Measurements from ENCODE around the gene SLC39A9. TPM values are rescaled to one million over a fixed set of nuclear protein-coding genes. Genes with fewer than 3 reads are reported as not detected.

The SLC39A9 gene
- total RNA-seq, 1 donor from 2014 or later: 59.1 TPM

GRCh38 chr14:69357544-69358200 is 40.8 kb upstream of the SLC39A9 start:
- TF ChIP-seq, protein P1, sequence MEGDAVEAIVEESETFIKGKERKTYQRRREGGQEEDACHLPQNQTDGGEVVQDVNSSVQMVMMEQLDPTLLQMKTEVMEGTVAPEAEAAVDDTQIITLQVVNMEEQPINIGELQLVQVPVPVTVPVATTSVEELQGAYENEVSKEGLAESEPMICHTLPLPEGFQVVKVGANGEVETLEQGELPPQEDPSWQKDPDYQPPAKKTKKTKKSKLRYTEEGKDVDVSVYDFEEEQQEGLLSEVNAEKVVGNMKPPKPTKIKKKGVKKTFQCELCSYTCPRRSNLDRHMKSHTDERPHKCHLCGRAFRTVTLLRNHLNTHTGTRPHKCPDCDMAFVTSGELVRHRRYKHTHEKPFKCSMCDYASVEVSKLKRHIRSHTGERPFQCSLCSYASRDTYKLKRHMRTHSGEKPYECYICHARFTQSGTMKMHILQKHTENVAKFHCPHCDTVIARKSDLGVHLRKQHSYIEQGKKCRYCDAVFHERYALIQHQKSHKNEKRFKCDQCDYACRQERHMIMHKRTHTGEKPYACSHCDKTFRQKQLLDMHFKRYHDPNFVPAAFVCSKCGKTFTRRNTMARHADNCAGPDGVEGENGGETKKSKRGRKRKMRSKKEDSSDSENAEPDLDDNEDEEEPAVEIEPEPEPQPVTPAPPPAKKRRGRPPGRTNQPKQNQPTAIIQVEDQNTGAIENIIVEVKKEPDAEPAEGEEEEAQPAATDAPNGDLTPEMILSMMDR (IDR thresholded peaks at IDR 0.05; ENCODE audit: unreplicated experiment): no peak
- no peaks in the 10 kb centered on the region for H3K36me3 Mint-ChIP-seq
- no peak overlapping the region for H3K27ac Mint-ChIP-seq
- no peak for DNase-seq (ENCODE audit: low spot score in 2 of 2, unreplicated experiment in 2 of 2)
- peaks cover 18% of the 10 kb centered on the region for H3K4me1 Mint-ChIP-seq
- no peaks in the 10 kb centered on the region for H3K9me3 Mint-ChIP-seq
- H3K27me3 Mint-ChIP-seq (ENCODE audit: low read depth): peaks cover 2% of the 10 kb centered on the region
- H3K4me3 Mint-ChIP-seq: no peak overlapping the region

DNA sequence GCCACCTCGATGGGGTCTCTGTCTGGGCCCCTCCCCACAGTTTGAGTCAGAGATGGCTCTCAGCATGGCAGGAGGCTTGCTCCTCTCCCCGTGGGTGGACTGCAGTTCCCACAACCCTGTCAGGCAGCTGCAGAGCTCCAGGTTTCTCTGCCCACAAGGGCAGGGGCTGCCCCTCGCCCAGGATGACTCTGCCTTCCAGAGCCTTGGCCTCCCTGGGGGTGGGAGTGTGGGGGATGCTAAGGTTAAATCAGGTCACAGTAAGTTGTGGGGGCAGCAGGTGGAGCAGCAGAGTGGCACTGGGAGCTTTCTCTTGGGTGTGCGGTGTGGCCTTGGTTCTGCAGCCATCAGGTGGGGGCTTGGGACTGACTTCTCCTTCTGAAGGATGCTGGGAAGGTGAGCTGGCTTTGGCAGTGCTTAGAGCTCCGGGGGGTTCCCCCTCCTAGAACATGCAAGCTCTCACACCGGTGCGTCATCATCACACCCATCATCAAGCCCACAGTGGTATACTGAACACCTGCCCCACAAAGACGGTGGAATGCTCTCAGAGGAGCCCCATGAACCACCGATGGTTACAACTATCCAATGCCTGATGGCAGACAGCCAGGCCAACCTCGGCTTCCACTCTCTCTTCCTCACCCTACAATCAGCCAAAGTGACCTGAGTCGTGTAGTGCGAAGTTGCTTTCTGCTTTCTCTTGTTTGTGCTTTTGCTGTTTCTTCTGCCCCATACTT is 40.1 kb upstream of the SLC39A9 start:
- H3K4me3 Mint-ChIP-seq: no peak overlapping the region
- no peak overlapping the region for H3K27ac Mint-ChIP-seq
- peaks cover 4% of the 10 kb centered on the region for H3K27me3 Mint-ChIP-seq (ENCODE audit: low read depth)
- H3K9me3 Mint-ChIP-seq: no peaks in the 10 kb centered on the region
- no peaks in the 10 kb centered on the region for H3K36me3 Mint-ChIP-seq
- DNase-seq (ENCODE audit: low spot score in 2 of 2, unreplicated experiment in 2 of 2): no peak
- TF ChIP-seq, protein P1 (IDR thresholded peaks at IDR 0.05; ENCODE audit: unreplicated experiment): no peak
- H3K4me1 Mint-ChIP-seq: peaks cover 18% of the 10 kb centered on the region

DNA sequence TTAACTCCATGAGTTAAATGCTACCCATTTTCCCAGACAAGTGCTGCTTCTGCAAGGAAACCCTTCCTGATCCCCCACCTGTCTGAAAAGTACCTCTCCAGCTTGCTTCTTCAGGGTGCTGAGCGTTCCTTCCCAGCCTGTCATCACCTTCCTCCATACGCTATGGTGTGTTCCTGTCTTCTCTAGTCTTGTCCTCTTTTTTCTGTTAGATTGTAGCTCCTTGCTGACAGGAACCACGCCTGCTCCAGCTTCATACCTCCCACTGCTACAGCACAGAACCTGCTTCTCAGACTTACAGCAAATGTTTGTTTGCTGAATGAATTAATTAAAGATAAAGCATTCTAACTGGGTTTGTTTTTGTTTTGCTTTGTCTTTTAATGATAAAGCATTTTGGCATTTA is 39.5 kb upstream of the SLC39A9 start:
- Mint-ChIP-seq H3K4me1 (peaks cover 18% of the 10 kb centered on the region), H3K4me3 (no peak overlapping the region), H3K9me3 (no peaks in the 10 kb centered on the region), H3K27me3 (ENCODE audit: low read depth) (peaks cover 4% of the 10 kb centered on the region), H3K27ac (no peak overlapping the region), H3K36me3 (no peaks in the 10 kb centered on the region)
- TF ChIP-seq, protein P1 (IDR thresholded peaks at IDR 0.05; ENCODE audit: unreplicated experiment): no peak
- DNase-seq (ENCODE audit: low spot score in 2 of 2, unreplicated experiment in 2 of 2): no peak

DNA sequence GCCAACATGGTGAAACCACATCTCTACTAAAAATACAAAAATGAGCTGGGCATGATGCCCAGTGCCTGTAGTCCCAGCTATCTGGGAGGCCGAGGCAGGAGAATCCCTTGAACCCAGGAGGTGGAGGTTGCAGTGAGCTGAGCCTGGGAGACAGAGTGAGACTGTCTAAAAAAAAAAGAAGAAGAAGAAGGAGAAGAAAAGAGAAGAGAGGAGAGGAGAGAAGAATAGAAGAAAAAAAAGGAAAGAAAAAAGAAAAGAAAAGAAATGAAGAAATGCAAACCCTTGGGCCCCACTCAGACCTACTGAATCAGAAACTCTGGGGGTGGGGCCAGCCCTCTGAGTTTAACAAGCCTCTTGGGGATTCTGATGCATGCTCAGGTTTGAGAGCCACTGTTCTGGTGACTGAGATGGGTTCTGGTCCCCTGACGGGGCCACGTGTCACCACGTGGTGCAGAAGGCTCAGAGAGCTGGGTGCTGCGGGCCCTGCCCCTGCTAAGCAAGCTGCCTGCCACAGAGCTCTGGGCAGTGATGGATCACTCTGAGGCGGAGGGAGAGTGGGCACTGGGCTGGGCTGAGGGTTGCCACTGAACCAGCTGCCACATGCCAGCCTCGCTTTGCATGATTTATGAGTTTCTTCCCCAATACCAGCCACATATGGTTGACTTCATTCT is 37.9 kb upstream of the SLC39A9 start:
- H3K4me3 Mint-ChIP-seq: no peak overlapping the region
- TF ChIP-seq, protein P1 (IDR thresholded peaks at IDR 0.05; ENCODE audit: unreplicated experiment): no peak
- no peaks in the 10 kb centered on the region for H3K9me3 Mint-ChIP-seq
- H3K4me1 Mint-ChIP-seq: peaks cover 7% of the 10 kb centered on the region
- H3K27ac Mint-ChIP-seq: no peak overlapping the region
- no peaks in the 10 kb centered on the region for H3K36me3 Mint-ChIP-seq
- peaks cover 4% of the 10 kb centered on the region for H3K27me3 Mint-ChIP-seq (ENCODE audit: low read depth)
- DNase-seq (ENCODE audit: low spot score in 2 of 2, unreplicated experiment in 2 of 2): no peak

GRCh38 chr14:69363055-69363454 is 35.4 kb upstream of the SLC39A9 start:
- peaks cover 2% of the 10 kb centered on the region for H3K27me3 Mint-ChIP-seq (ENCODE audit: low read depth)

More at GRCh38 chr14:69363055-69363454, 35.4 kb upstream of the SLC39A9 start:
- Mint-ChIP-seq H3K27ac (no peak overlapping the region), H3K36me3 (no peaks in the 10 kb centered on the region), H3K4me3 (no peak overlapping the region), H3K4me1 (no peaks in the 10 kb centered on the region), H3K9me3 (no peaks in the 10 kb centered on the region)
- DNase-seq (ENCODE audit: low spot score in 2 of 2, unreplicated experiment in 2 of 2): no peak
- TF ChIP-seq, protein P1 (IDR thresholded peaks at IDR 0.05; ENCODE audit: unreplicated experiment): no peak
